Activated naive CD4-positive, alpha-beta T cell treated with anti-CD3 and anti-CD28 coated beads for 36 hours (primary cell): ENCODE results near the gene PRSS33. TPM values are rescaled to one million over a fixed set of nuclear protein-coding genes. Genes with fewer than 3 reads are reported as not detected.
A peak's percentile ranks its signal among the peaks of the same experiment; 100 is the strongest.

Experiments
- CTCF ChIA-PET: fragments of 350-600 bp; sonication (Branson Sonifier 250); formaldehyde crosslinking; loops from one replicate; lab custom pipeline; 2021; ENCODE audit warnings: antibody characterized with exemption; lab: Charles Lee
- DNase-seq: peaks from one replicate; pipeline ENCODE4 v3.0.0-alpha.2; 2020
- H3K27ac Mint-ChIP-seq: one replicate; pipeline ENCODE4 v1.8.0; 2021; ENCODE audit warnings: mild to moderate bottlenecking, mixed read lengths
- H3K27me3 Mint-ChIP-seq: one replicate; pipeline ENCODE4 v1.8.0; 2021; ENCODE audit warnings: low read depth, mixed read lengths
- H3K36me3 Mint-ChIP-seq: one replicate; pipeline ENCODE4 v1.8.0; 2021; ENCODE audit warnings: low read depth, mixed read lengths
- H3K4me1 Mint-ChIP-seq: one replicate; pipeline ENCODE4 v1.8.0; 2021; ENCODE audit warnings: low read depth, mixed read lengths
- H3K4me3 Mint-ChIP-seq: one replicate; pipeline ENCODE4 v1.8.0; 2021; ENCODE audit warnings: mild to moderate bottlenecking, moderate library complexity, mixed read lengths
- H3K9me3 Mint-ChIP-seq: one replicate; pipeline ENCODE4 v1.8.0; 2021; ENCODE audit warnings: mixed read lengths
- intact Hi-C: fragments of 100-400 bp; cut with micrococcal nuclease; formaldehyde crosslinking; loops from one replicate; pipeline ENCODE4 v1.15.1; 2023
- total RNA-seq, 2 experiments: library from RNA; stranded (reverse); gene quantifications; one replicate each; pipeline ENCODE4 v1.2.3, GENCODE V29; 2021

PRSS33 gene
- total RNA-seq, 2 experiments from 2014 or later: 0.12 to 0.17 TPM

GRCh38 chr16:2756288-2757015, 30.9 kb downstream of the PRSS33 start:
- no peaks in the 10 kb centered on the region for H3K9me3 Mint-ChIP-seq
- H3K36me3 Mint-ChIP-seq: peaks cover 75% of the 10 kb centered on the region
- peak overlapping the region; percentile 20 for H3K27ac Mint-ChIP-seq
- peaks cover 52% of the 10 kb centered on the region for H3K4me1 Mint-ChIP-seq
- CTCF ChIA-PET: interaction anchor here (1.4 kb wide), 1 partner anchor 19 kb away, joined by 5 read pairs; no protein-coding TSS in a partner anchor
- no peak for DNase-seq
- no peaks in the 10 kb centered on the region for H3K27me3 Mint-ChIP-seq
- intact Hi-C loops: no loop called here
- no peak overlapping the region for H3K4me3 Mint-ChIP-seq

DNA sequence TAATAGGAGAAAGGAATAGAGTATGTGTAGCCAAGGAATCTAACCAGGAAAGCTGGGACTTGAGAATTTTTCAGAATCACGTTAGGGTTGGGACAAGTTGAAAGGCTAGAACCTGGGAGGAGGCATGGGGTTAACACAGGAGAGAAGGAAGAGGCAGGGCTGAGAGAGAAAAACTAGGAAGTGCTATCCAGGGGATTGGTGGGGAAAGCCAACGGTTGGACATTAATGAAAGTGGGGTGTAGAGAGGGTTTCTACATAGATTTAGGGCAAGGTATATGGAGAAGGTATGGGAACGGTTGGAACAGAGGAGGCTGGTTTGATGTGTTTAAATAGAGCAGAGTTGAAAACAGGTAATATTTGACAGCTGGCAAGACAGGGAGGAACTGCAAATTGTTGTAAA, 32.2 kb downstream of the PRSS33 start:
- DNase-seq: no peak
- no peaks in the 10 kb centered on the region for H3K27me3 Mint-ChIP-seq
- peaks cover 60% of the 10 kb centered on the region for H3K4me1 Mint-ChIP-seq
- no peaks in the 10 kb centered on the region for H3K9me3 Mint-ChIP-seq
- peak overlapping the region; percentile 80 for H3K4me3 Mint-ChIP-seq
- intact Hi-C loops: no loop called here
- H3K27ac Mint-ChIP-seq: peak overlapping the region; percentile 89
- CTCF ChIA-PET: no interaction called here
- peaks cover 62% of the 10 kb centered on the region for H3K36me3 Mint-ChIP-seq

DNA sequence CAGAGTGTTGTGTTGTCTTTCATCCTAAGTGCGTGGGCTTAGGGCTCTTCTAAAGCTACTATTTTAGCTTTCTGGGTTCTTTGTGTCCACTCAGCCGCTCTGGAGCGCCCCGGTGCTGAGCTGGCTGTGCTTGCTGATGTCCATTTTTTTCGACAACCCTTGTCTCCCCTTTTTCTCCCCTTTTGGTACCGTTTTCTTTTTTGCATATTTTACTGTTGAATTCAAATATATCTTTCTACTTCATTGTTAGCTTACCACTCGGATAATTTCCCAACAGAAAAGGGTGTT, 33.7 kb downstream of the PRSS33 start:
- Mint-ChIP-seq H3K36me3 (peaks cover 51% of the 10 kb centered on the region), H3K27me3 (no peaks in the 10 kb centered on the region), H3K4me1 (peaks cover 49% of the 10 kb centered on the region), H3K4me3 (peak overlapping the region; percentile 80), H3K9me3 (no peaks in the 10 kb centered on the region), H3K27ac (peak overlapping the region; percentile 89)
- DNase-seq: no peak
- intact Hi-C loops: loop anchor here (2.0 to 5.0 kb wide), 3 partner anchors 81 to 599 kb away; partner anchors contain the start of genes HCFC1R1, THOC6, TNFRSF12A and TRAF7
- CTCF ChIA-PET: no interaction called here

GRCh38 chr16:2752850-2753732, 34.3 kb downstream of the PRSS33 start:
- Mint-ChIP-seq H3K4me1 (peaks cover 45% of the 10 kb centered on the region), H3K27ac (peak overlapping the region; percentile 99), H3K36me3 (peaks cover 46% of the 10 kb centered on the region), H3K4me3 (peak overlapping the region; percentile 87), H3K9me3 (no peaks in the 10 kb centered on the region), H3K27me3 (no peaks in the 10 kb centered on the region)
- peak; percentile 70 for DNase-seq
- CTCF ChIA-PET: no interaction called here
- intact Hi-C loops: loop anchor here (1.0 to 5.0 kb wide), 7 partner anchors 24 to 598 kb away; partner anchors contain the start of genes ELOB, HCFC1R1, KCTD5 and RNPS1

GRCh38 chr16:2752035-2752849, 35.1 kb downstream of the PRSS33 start, which contains the start of gene SRRM2:
Gene SRRM2 (plus strand): TSS chr16:2752638. CDS start chr16:2756365, 3,727 bp downstream.
- Mint-ChIP-seq H3K4me3 (peak within 1 kb of the TSS; percentile 87), H3K4me1 (peaks cover 42% of the 10 kb centered on the region), H3K27ac (peak within 1 kb of the TSS; percentile 99), H3K27me3 (no peaks in the 10 kb centered on the region), H3K9me3 (no peaks in the 10 kb centered on the region), H3K36me3 (peaks cover 39% of the 10 kb centered on the region)
- intact Hi-C loops: loop anchor here (1.0 to 5.0 kb wide), 7 partner anchors 25 to 597 kb away; partner anchors contain the start of genes ELOB, HCFC1R1, KCTD5 and RNPS1
- DNase-seq: peak; percentile 97
- CTCF ChIA-PET: no interaction called here

DNA sequence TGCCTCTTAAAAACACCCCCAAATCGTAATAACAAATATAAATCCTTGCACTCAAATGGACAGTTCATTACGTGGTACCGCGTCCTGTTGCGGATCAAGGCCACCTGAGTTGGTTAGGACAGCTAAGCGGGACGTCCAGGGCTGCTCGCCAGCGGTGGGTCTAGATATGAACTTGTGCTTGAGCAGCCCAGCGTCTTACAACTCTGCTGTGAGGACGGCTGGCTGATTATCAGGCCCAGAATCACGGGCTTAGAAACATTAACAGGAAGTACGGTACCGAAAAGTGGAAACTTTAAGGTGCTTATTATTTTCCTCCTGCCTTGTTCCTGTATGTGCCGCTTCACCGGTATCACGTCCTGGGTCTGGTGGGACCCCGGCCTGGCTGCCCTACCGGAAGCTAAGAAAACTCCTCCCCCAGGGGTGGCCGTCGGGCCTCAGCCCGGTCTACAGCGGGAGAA, 35.8 kb downstream of the PRSS33 start:
- peaks cover 37% of the 10 kb centered on the region for H3K4me1 Mint-ChIP-seq
- peak overlapping the region; percentile 87 for H3K4me3 Mint-ChIP-seq
- intact Hi-C loops: loop anchor here (1.0 to 5.0 kb wide), 7 partner anchors 26 to 597 kb away; partner anchors contain the start of genes ELOB, HCFC1R1, KCTD5 and RNPS1
- no peak for DNase-seq
- peak overlapping the region; percentile 99 for H3K27ac Mint-ChIP-seq
- peaks cover 34% of the 10 kb centered on the region for H3K36me3 Mint-ChIP-seq
- no peaks in the 10 kb centered on the region for H3K27me3 Mint-ChIP-seq
- CTCF ChIA-PET: no interaction called here
- no peaks in the 10 kb centered on the region for H3K9me3 Mint-ChIP-seq

GRCh38 chr16:2749936-2750335, 37.4 kb downstream of the PRSS33 start:
- intact Hi-C loops: loop anchor here (5.0 kb wide), 2 partner anchors 78 to 272 kb away; partner anchors contain the start of genes HCFC1R1, THOC6 and TNFRSF12A
- no peak overlapping the region for H3K4me3 Mint-ChIP-seq
- H3K27me3 Mint-ChIP-seq: no peaks in the 10 kb centered on the region
- peaks cover 24% of the 10 kb centered on the region for H3K4me1 Mint-ChIP-seq
- CTCF ChIA-PET: no interaction called here
- no peak overlapping the region for H3K27ac Mint-ChIP-seq
- no peaks in the 10 kb centered on the region for H3K9me3 Mint-ChIP-seq
- H3K36me3 Mint-ChIP-seq: peaks cover 21% of the 10 kb centered on the region
- no peak for DNase-seq

- Mint-ChIP-seq H3K4me1 (peaks cover 19% of the 10 kb centered on the region), H3K27me3 (no peaks in the 10 kb centered on the region), H3K9me3 (no peaks in the 10 kb centered on the region), H3K36me3 (peaks cover 16% of the 10 kb centered on the region), H3K4me3 (peak overlapping the region; percentile 34), H3K27ac (no peak overlapping the region)
- intact Hi-C loops: no loop called here
- CTCF ChIA-PET: no interaction called here
- no peak for DNase-seq
Measured at GRCh38 chr16:2749476-2749875, 37.9 kb downstream of the PRSS33 start.

DNA sequence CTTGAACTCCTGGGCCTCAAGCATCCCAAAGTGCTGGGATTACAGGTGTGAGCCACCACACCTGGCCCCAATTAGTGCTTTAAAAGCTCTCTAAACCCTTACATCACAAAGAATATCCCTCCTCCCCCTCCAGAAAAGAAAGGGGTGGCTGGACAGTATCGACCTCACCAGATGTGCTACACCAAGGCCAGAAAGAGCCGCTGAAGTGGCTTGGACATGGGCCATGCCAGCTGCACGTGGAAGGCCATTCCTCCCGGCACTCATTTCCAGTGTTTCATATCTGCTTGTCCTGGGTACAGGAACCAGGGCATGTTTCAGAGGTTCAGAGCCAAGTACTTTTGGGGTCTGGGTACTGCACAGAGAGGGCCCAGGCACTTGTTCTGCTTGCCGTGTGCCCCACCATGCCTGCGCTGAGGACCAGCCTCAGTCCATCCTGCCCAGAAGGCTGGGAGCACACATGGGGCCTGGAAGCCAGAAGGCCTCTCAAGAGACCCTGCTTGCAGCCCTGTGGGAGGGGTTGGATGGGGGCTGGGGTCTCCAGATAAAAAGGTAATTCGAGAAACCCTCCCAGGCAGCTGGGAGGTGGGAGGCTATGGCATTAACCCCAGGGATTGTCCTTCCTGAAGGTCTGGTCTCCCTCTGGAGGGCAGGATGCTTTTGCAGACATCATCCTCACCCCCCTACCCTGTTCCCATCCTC, 38.5 kb downstream of the PRSS33 start:
- Mint-ChIP-seq H3K27ac (no peak overlapping the region), H3K36me3 (peaks cover 10% of the 10 kb centered on the region), H3K27me3 (no peaks in the 10 kb centered on the region), H3K9me3 (no peaks in the 10 kb centered on the region), H3K4me1 (peaks cover 13% of the 10 kb centered on the region), H3K4me3 (no peak overlapping the region)
- CTCF ChIA-PET: no interaction called here
- no peak for DNase-seq
- intact Hi-C loops: no loop called here

- H3K36me3 Mint-ChIP-seq: peaks cover 2% of the 10 kb centered on the region
- H3K9me3 Mint-ChIP-seq: no peaks in the 10 kb centered on the region
- no peaks in the 10 kb centered on the region for H3K27me3 Mint-ChIP-seq
- no peak overlapping the region for H3K4me3 Mint-ChIP-seq
- CTCF ChIA-PET: interaction anchor here (0.6 to 0.9 kb wide), 2 partner anchors 18 to 127 kb away, joined by 3 read pairs; no protein-coding TSS in a partner anchor
- peaks cover 4% of the 10 kb centered on the region for H3K4me1 Mint-ChIP-seq
- no peak for DNase-seq
- H3K27ac Mint-ChIP-seq: no peak overlapping the region
- intact Hi-C loops: no loop called here
Measured at GRCh38 chr16:2745961-2746360, 41.4 kb downstream of the PRSS33 start.

DNA sequence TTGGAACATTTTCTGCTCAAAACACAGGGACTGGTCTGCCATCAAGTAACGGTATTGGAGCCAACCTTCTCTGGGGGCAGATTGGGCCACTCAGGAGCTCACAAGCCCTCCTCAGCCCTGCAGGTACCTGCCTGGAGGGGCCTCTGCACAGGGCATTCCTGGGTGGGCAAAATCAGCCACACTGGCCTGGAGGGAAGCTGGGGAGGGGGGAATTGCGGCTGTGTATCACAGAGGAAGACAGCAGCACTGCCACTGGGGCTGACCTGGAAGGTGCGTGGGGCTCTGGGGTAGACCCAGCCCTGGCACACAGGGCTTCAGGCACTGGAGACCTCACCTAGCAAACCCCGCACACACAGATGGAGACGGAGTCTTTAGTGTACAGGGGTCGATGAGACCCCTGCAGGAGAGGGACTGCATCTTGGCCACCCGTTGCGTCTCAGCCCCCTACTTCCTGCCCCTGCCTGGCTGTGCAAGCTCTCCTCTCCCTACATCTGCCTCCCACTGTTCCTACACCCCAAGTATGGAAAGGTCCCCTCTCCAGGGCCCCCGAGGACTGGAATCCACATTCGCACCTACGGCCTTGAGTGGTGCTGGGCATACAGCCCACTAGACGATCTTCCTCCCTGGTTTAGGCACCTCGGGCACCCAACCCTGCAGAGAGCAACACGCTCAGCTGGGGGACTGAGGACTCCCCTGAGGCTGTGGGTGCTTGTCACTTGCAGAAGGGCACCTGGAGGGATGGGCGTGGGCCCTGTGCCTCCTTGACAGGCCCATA, 42.1 kb downstream of the PRSS33 start:
- CTCF ChIA-PET: no interaction called here
- Mint-ChIP-seq H3K4me1 (no peaks in the 10 kb centered on the region), H3K9me3 (no peaks in the 10 kb centered on the region), H3K4me3 (no peak overlapping the region), H3K27me3 (no peaks in the 10 kb centered on the region), H3K36me3 (peaks cover 2% of the 10 kb centered on the region), H3K27ac (no peak overlapping the region)
- intact Hi-C loops: no loop called here
- DNase-seq: no peak
